K562 (cell line): ENCODE data around the gene SLC29A2. TPM values are rescaled to one million over a fixed set of nuclear protein-coding genes. Genes with fewer than 3 reads are reported as not detected.

Source experiments
- CEBPG ChIP-seq, 3 experiments: fragments of 200-800 bp in 1 of 3; sonication (Bioruptor generic) in 1 of 3; sonication (generic) in 1 of 3; formaldehyde crosslinking in 1 of 3; IDR thresholded peaks in 2 of 3; conservative IDR thresholded peaks in 1 of 3; 2 replicates each; pipeline versions ENCODE4 v1.6.1 to v1.8.0; 2016 to 2022; ENCODE audit warnings: missing compliant biosample characterization in 2 of 3, missing genetic modification characterization in 2 of 3, mild to moderate bottlenecking in 1 of 3, missing genetic modification reagents in 1 of 3
- HMGN3 ChIP-seq: IDR thresholded peaks from 2 replicates; pipeline ENCODE4 v1.6.1; 2011; ENCODE audit warnings: borderline replicate concordance, low read depth, mild to moderate bottlenecking, mixed read lengths, low read length; ENCODE audit not compliant: insufficient read length; ENCODE audit errors: extremely low read depth
- PHF8 ChIP-seq: fragments of 200-600 bp; sonication (generic); IDR thresholded peaks from 2 replicates; pipeline ENCODE4 v1.6.1; 2012; ENCODE audit warnings: mixed run types, mild to moderate bottlenecking, inconsistent platforms, low read length, moderate library complexity, borderline replicate concordance
- SMAD2 ChIP-seq: fragments of 150-350 bp; IDR thresholded peaks from 2 replicates; pipeline ENCODE4 v1.6.1; 2014; ENCODE audit warnings: low read depth, mild to moderate bottlenecking, low read length
- ZNF436 ChIP-seq: fragments of 250-450, 450-650 bp; sonication (Bioruptor Pico); formaldehyde crosslinking; IDR thresholded peaks from 2 replicates; pipeline ENCODE4 v1.7.0; 2020; ENCODE audit warnings: mild to moderate bottlenecking
- polyA plus RNA-seq, 8 experiments: library from polyadenylated mRNA; depleted of rRNA in 4 of 8; stranded (reverse) in 5 of 8; unstranded in 3 of 8; fragments of >200 nt; fragmentation: Nextera tagmentation in 2 of 8; fragmentation: Illumina TruSeq in 1 of 8; extraction: Ambion mirVana in 2 of 8; extraction: Trizol in 1 of 8; gene quantifications; 2 replicates each; pipeline versions ENCODE4 v1.2.1 to v1.2.3, GENCODE V29; 2011 to 2014; ENCODE audit warnings: inconsistent platforms in 1 of 8, missing spikeins in 1 of 8
- total RNA-seq, 7 experiments: library from RNA; depleted of rRNA in 6 of 7; stranded (reverse); fragments of >200 nt in 6 of 7; fragmentation: Illumina TruSeq in 2 of 7; extraction: Trizol in 2 of 7; gene quantifications; 2 replicates each; pipeline versions ENCODE4 v1.2.1 to v1.2.3, GENCODE V29; 2011 to 2021; ENCODE audit warnings: low replicate concordance in 1 of 7
- TF ChIP-seq, protein P1 (sequence below), 2 experiments: fragments of 450-650 bp in 1 of 2; sonication (generic) in 1 of 2; formaldehyde crosslinking in 1 of 2; IDR thresholded peaks; 2 replicates each; pipeline versions ENCODE4 v1.7.1 to v1.9.0; 2016 to 2022; ENCODE audit warnings: inconsistent platforms in 1 of 2, mild to moderate bottlenecking in 1 of 2, missing genetic modification reagents in 1 of 2
- TF ChIP-seq, protein P2 (sequence below): fragments of 250-450 bp; sonication (Bioruptor Pico); IDR thresholded peaks from 2 replicates; pipeline ENCODE4 v1.5.0; 2021; ENCODE audit warnings: mild to moderate bottlenecking, borderline replicate concordance
- TF ChIP-seq, protein P3 (sequence below): fragments of 450-650 bp; IDR thresholded peaks from 2 replicates; pipeline ENCODE4 v1.6.1; 2017; ENCODE audit warnings: mild to moderate bottlenecking, moderate library complexity
- TF ChIP-seq, protein P4 (sequence below): sonication (generic); formaldehyde crosslinking; IDR thresholded peaks from 2 replicates; pipeline ENCODE4 v1.8.0; 2022; ENCODE audit warnings: mild to moderate bottlenecking, missing genetic modification reagents

SLC29A2 gene
- total and polyA plus RNA-seq, 9 of the 15 experiments (the other 6 are each of a cell fraction or from before 2014, with no cell fraction given): 2.4 to 48.6 (median 14.2) TPM

DNA sequence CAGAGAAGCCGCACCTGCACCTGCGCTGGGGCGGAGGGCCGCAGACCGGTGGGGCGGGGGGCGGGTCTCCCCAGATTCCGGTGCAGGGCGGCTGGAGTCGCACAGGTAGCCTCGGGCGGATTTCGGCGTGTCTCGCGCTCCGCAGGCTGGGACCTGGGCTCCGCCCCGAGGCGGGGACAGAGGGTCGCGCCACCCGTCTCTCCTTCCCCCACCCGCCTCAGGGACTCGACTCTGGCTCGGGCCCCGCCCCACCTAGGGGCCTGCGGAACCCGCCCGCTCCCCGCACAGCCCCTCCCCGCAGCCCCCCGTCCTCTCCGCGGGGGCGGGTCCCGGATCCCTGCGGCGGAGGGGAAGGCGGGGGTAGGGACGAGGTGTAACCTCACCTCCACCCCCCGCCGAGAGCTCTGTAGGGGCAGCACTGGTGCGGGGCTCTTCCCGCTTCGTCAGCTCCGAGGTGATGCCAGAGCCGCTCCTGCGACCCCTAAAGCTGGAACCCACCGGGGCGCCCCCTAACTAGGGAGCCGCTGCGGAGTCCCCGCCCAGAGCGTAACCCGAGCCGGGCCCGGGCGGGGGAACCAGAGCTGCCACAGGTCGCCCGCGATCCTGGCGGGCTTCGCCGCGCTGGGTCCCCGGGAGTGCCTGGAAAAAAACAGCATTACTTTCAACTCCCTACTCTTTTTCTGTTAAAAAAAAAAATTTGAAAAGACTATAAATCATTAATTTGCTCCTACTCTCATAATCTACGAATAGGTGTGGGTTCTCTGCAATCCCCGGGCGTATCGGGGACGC, at the start of gene SLC29A2 (continued):
- TF ChIP-seq, protein P1, sequence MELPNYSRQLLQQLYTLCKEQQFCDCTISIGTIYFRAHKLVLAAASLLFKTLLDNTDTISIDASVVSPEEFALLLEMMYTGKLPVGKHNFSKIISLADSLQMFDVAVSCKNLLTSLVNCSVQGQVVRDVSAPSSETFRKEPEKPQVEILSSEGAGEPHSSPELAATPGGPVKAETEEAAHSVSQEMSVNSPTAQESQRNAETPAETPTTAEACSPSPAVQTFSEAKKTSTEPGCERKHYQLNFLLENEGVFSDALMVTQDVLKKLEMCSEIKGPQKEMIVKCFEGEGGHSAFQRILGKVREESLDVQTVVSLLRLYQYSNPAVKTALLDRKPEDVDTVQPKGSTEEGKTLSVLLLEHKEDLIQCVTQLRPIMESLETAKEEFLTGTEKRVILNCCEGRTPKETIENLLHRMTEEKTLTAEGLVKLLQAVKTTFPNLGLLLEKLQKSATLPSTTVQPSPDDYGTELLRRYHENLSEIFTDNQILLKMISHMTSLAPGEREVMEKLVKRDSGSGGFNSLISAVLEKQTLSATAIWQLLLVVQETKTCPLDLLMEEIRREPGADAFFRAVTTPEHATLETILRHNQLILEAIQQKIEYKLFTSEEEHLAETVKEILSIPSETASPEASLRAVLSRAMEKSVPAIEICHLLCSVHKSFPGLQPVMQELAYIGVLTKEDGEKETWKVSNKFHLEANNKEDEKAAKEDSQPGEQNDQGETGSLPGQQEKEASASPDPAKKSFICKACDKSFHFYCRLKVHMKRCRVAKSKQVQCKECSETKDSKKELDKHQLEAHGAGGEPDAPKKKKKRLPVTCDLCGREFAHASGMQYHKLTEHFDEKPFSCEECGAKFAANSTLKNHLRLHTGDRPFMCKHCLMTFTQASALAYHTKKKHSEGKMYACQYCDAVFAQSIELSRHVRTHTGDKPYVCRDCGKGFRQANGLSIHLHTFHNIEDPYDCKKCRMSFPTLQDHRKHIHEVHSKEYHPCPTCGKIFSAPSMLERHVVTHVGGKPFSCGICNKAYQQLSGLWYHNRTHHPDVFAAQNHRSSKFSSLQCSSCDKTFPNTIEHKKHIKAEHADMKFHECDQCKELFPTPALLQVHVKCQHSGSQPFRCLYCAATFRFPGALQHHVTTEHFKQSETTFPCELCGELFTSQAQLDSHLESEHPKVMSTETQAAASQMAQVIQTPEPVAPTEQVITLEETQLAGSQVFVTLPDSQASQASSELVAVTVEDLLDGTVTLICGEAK (IDR thresholded peaks at IDR 0.05): no peak
- TF ChIP-seq, protein P1 (CRISPR knock-in tag; IDR thresholded peaks at IDR 0.05): no peak
- TF ChIP-seq SMAD2 (no peak), ZNF436 (no peak), CEBPG (CRISPR knock-in tag; IDR thresholded peaks at IDR 0.05) (no peak), CEBPG (tag; conservative IDR thresholded peaks at IDR 0.05 in 1 of 2, IDR thresholded peaks at IDR 0.05 in 1 of 2) (no peak), HMGN3 (peak; percentile 81), PHF8 (peak; percentile 66; the same call in 1 of the 2 replicates)
- TF ChIP-seq, protein P2, sequence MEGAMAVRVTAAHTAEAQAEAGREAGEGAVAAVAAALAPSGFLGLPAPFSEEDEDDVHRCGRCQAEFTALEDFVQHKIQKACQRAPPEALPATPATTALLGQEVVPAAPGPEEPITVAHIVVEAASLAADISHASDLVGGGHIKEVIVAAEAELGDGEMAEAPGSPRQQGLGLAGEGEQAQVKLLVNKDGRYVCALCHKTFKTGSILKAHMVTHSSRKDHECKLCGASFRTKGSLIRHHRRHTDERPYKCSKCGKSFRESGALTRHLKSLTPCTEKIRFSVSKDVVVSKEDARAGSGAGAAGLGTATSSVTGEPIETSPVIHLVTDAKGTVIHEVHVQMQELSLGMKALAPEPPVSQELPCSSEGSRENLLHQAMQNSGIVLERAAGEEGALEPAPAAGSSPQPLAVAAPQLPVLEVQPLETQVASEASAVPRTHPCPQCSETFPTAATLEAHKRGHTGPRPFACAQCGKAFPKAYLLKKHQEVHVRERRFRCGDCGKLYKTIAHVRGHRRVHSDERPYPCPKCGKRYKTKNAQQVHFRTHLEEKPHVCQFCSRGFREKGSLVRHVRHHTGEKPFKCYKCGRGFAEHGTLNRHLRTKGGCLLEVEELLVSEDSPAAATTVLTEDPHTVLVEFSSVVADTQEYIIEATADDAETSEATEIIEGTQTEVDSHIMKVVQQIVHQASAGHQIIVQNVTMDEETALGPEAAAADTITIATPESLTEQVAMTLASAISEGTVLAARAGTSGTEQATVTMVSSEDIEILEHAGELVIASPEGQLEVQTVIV (CRISPR knock-in tag): no peak; the same call in 1 of the 2 replicates
- TF ChIP-seq, protein P3, sequence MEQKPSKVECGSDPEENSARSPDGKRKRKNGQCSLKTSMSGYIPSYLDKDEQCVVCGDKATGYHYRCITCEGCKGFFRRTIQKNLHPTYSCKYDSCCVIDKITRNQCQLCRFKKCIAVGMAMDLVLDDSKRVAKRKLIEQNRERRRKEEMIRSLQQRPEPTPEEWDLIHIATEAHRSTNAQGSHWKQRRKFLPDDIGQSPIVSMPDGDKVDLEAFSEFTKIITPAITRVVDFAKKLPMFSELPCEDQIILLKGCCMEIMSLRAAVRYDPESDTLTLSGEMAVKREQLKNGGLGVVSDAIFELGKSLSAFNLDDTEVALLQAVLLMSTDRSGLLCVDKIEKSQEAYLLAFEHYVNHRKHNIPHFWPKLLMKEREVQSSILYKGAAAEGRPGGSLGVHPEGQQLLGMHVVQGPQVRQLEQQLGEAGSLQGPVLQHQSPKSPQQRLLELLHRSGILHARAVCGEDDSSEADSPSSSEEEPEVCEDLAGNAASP: no peak
- TF ChIP-seq, protein P4, sequence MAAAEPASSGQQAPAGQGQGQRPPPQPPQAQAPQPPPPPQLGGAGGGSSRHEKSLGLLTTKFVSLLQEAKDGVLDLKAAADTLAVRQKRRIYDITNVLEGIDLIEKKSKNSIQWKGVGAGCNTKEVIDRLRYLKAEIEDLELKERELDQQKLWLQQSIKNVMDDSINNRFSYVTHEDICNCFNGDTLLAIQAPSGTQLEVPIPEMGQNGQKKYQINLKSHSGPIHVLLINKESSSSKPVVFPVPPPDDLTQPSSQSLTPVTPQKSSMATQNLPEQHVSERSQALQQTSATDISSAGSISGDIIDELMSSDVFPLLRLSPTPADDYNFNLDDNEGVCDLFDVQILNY (CRISPR knock-in tag): no peak
